Mesothelial cell of epicardium (in vitro differentiated cells): ENCODE data around the gene THRSP. TPM values are rescaled to one million over a fixed set of nuclear protein-coding genes. Genes with fewer than 3 reads are reported as not detected.
"Not testable (repeated sequence)": the region's sequence is repeated elsewhere in the genome, so short reads cannot be mapped to it uniquely, and the experiment has no call there.

ENCODE experiments used
- DNase-seq, 2 experiments: peaks; one replicate each; pipeline ENCODE4 v3.0.0; 2021; ENCODE audit warnings: low spot score in 2 of 2; ENCODE audit not compliant: unreplicated experiment in 2 of 2
- H3K27ac Mint-ChIP-seq: 2 replicates; pipeline ENCODE4 v1.8.0; 2021; ENCODE audit warnings: mixed read lengths
- H3K27me3 Mint-ChIP-seq: 2 replicates; pipeline ENCODE4 v1.8.0; 2021; ENCODE audit warnings: low read depth, mixed read lengths
- H3K36me3 Mint-ChIP-seq: 2 replicates; pipeline ENCODE4 v1.8.0; 2021; ENCODE audit warnings: mixed read lengths
- H3K4me1 Mint-ChIP-seq: 2 replicates; pipeline ENCODE4 v1.8.0; 2021; ENCODE audit warnings: mixed read lengths
- H3K4me3 Mint-ChIP-seq: 2 replicates; pipeline ENCODE4 v1.8.0; 2021; ENCODE audit warnings: mild to moderate bottlenecking, moderate library complexity, mixed read lengths
- H3K9me3 Mint-ChIP-seq: 2 replicates; pipeline ENCODE4 v1.8.0; 2021; ENCODE audit warnings: mixed read lengths
- CTCF ChIP-seq: fragments of 200-600 bp; sonication (generic); IDR thresholded peaks from one replicate; pipeline ENCODE4 v1.5.0; 2021; ENCODE audit warnings: antibody characterized with exemption; ENCODE audit not compliant: unreplicated experiment
- total RNA-seq: library from RNA; stranded (reverse); gene quantifications from 3 replicates; pipeline ENCODE4 v1.2.1, GENCODE V29; 2021

Gene THRSP
- total RNA-seq, 1 donor from 2014 or later: 0.31 TPM

- Mint-ChIP-seq H3K4me1 (peaks cover 8% of the 10 kb centered on the region), H3K36me3 (no peaks in the 10 kb centered on the region), H3K27ac (no peak overlapping the region), H3K9me3 (no peaks in the 10 kb centered on the region), H3K27me3 (no peaks in the 10 kb centered on the region), H3K4me3 (no peak overlapping the region)
- DNase-seq: no peak
- no peak for TF ChIP-seq CTCF
Observed at GRCh38 chr11:78054971-78055370, 8.7 kb upstream of the THRSP start.

- no peaks in the 10 kb centered on the region for H3K9me3 Mint-ChIP-seq
- H3K27me3 Mint-ChIP-seq: no peaks in the 10 kb centered on the region
- peaks cover 3% of the 10 kb centered on the region for H3K4me1 Mint-ChIP-seq
- no peak overlapping the region for H3K27ac Mint-ChIP-seq
- no peak overlapping the region for H3K4me3 Mint-ChIP-seq
- H3K36me3 Mint-ChIP-seq: no peaks in the 10 kb centered on the region
- no peak for DNase-seq
- no peak for TF ChIP-seq CTCF
Observed at GRCh38 chr11:78056093-78056492, 7.6 kb upstream of the THRSP start.

GRCh38 chr11:78057462-78058055, 6.1 kb upstream of the THRSP start:
- no peaks in the 10 kb centered on the region for H3K9me3 Mint-ChIP-seq
- H3K36me3 Mint-ChIP-seq: no peaks in the 10 kb centered on the region
- no peak overlapping the region for H3K4me3 Mint-ChIP-seq
- H3K27me3 Mint-ChIP-seq: no peaks in the 10 kb centered on the region
- no peak overlapping the region for H3K27ac Mint-ChIP-seq
- no peak for DNase-seq
- TF ChIP-seq CTCF: no peak
- H3K4me1 Mint-ChIP-seq: peaks cover 6% of the 10 kb centered on the region

- not testable (repeated sequence) for H3K4me1 Mint-ChIP-seq, H3K9me3 Mint-ChIP-seq, H3K36me3 Mint-ChIP-seq, H3K4me3 Mint-ChIP-seq, H3K27me3 Mint-ChIP-seq, H3K27ac Mint-ChIP-seq, DNase-seq
Observed at GRCh38 chr11:78059749-78060328, 3.8 kb upstream of the THRSP start.

GRCh38 chr11:78060533-78060932, 3.1 kb upstream of the THRSP start:
- no peaks in the 10 kb centered on the region for H3K36me3 Mint-ChIP-seq
- TF ChIP-seq CTCF: no peak
- no peaks in the 10 kb centered on the region for H3K27me3 Mint-ChIP-seq
- no peak overlapping the region for H3K4me3 Mint-ChIP-seq
- no peak overlapping the region for H3K27ac Mint-ChIP-seq
- no peak for DNase-seq
- H3K4me1 Mint-ChIP-seq: peaks cover 6% of the 10 kb centered on the region
- H3K9me3 Mint-ChIP-seq: no peaks in the 10 kb centered on the region

GRCh38 chr11:78061088-78061920, 2.4 kb upstream of the THRSP start:
- Mint-ChIP-seq H3K4me1 (peaks cover 6% of the 10 kb centered on the region), H3K27ac (peak overlapping the region; percentile 85), H3K36me3 (no peaks in the 10 kb centered on the region), H3K4me3 (no peak overlapping the region), H3K9me3 (no peaks in the 10 kb centered on the region), H3K27me3 (no peaks in the 10 kb centered on the region)
- DNase-seq: no peak
- no peak for TF ChIP-seq CTCF
